Psoas muscle (tissue), 8 donors: ENCODE measurements around the gene NOD2. TPM values are rescaled to one million over a fixed set of nuclear protein-coding genes. Genes with fewer than 3 reads are reported as not detected.

Experiments
- ATAC-seq, 4 donors: fragments of 200-7000 bp; cut with Tn5 transposase; one replicate each; pipeline ENCODE4 v1.9.1; 2020; ENCODE audit warnings: moderate library complexity in 3 of 4, mild to moderate bottlenecking in 2 of 4
- DNase-seq, 2 donors: peaks; one replicate each; pipeline ENCODE4 v3.0.0-alpha.2; 2020
- H3K27ac ChIP-seq: fragments of 200-600 bp; one replicate; pipeline ENCODE4 v1.8.0; 2022
- H3K27me3 ChIP-seq, 3 donors: fragments of 200-600 bp in 1 of 3; one replicate each; pipeline versions ENCODE4 v1.6.1 to v1.8.0; 2013 to 2022; ENCODE audit warnings: low read length in 2 of 3, mild to moderate bottlenecking in 2 of 3, moderate library complexity in 1 of 3; ENCODE audit not compliant: insufficient read depth in 3 of 3
- H3K36me3 ChIP-seq, 2 donors: fragments of 200-600 bp in 1 of 2; one replicate each; pipeline versions ENCODE4 v1.6.1 to v1.8.0; 2013 to 2022; ENCODE audit warnings: low read depth in 1 of 2, mild to moderate bottlenecking in 1 of 2, moderate library complexity in 1 of 2; ENCODE audit not compliant: insufficient read depth in 1 of 2
- H3K4me1 ChIP-seq: fragments of 200-600 bp; one replicate; pipeline ENCODE4 v1.8.0; 2022
- H3K4me3 ChIP-seq: fragments of 200-600 bp; one replicate; pipeline ENCODE4 v1.8.0; 2022; ENCODE audit warnings: mild to moderate bottlenecking
- H3K9me3 ChIP-seq: fragments of 200-600 bp; one replicate; pipeline ENCODE4 v1.8.0; 2022
- CTCF ChIP-seq: fragments of 200-600 bp; IDR thresholded peaks from one replicate; pipeline ENCODE4 v1.8.0; 2022; ENCODE audit warnings: antibody characterized with exemption
- WGBS, 3 donors: extraction: QIAGEN DNeasy Blood & Tissue Kit; methylation state at CpG; one replicate each; pipeline versions ENCODE4 v1.1.6 to v1.1.7; 2013; 5-methylcytosine and 5-hydroxymethylcytosine counted together
- intact Hi-C, 2 donors: fragments of 100-400 bp; cut with DNase I; formaldehyde crosslinking; loops; one replicate each; pipeline versions ENCODE4 v1.11.0 to v1.14.2; 2022
- polyA plus RNA-seq, 3 donors: library from polyadenylated mRNA; stranded (reverse); fragments of 200-250 nt; gene quantifications; one replicate each; pipeline ENCODE4 v1.2.3, GENCODE V29; 2013
- total RNA-seq, 4 donors: library from RNA; stranded (reverse); fragmentation: NEBNext Ultra II Directional in 2 of 4; extraction: Animal tissue kit (Norgen Biotek cat#: 25700) in 2 of 4; gene quantifications; one replicate each; pipeline versions ENCODE4 v1.2.1 to v1.2.4, GENCODE V29; 2021 to 2023
- donor health status: healthy with polysubstance abuse.
- donor health status: DM: no; HTN: no; CAD: no; lungs with moderate emphysema.
- donor health status: Bipolar disorder and iron deficiency.
- donor health status: healthy.
- donor health status: DM: yes; HTN: yes; CAD: no.
- donor health status: DM: no; HTN: no; CAD: no.
- donor health status: DM: no; HTN: no; CAD: no.
- donor health status: DM: yes; HTN: yes; CAD: no.

Gene NOD2
- total and polyA plus RNA-seq, 7 donors: 0.07 to 0.74 (median 0.25) TPM

GRCh38 chr16:50646345-50646744, 47.1 kb upstream of the NOD2 start:
- Histone ChIP-seq H3K4me1 (no peaks in the 10 kb centered on the region), H3K9me3 (no peaks in the 10 kb centered on the region), H3K36me3 (no peaks in the 10 kb centered on the region), H3K27me3 (peaks cover 0 to 2% (median 0%) of the 10 kb centered on the region in 3 donors), H3K4me3 (no peak overlapping the region), H3K27ac (no peak overlapping the region)
- 66 to 73% (median 70%) methylated on average over 7 to 8 of the region's 8 CpGs for whole genome bisulfite sequencing, 3 donors
- no peak for TF ChIP-seq CTCF
- no peak for ATAC-seq
- intact Hi-C loops: no loop called here
- DNase-seq: no peak

GRCh38 chr16:50651835-50652438, 41.5 kb upstream of the NOD2 start:
- Histone ChIP-seq H3K27ac (no peak overlapping the region), H3K27me3 (no peaks in the 10 kb centered on the region), H3K4me3 (no peak overlapping the region), H3K36me3 (no peaks in the 10 kb centered on the region), H3K4me1 (no peaks in the 10 kb centered on the region), H3K9me3 (no peaks in the 10 kb centered on the region)
- no peak for DNase-seq
- WGBS, 3 donors: 94 to 98% (median 95%) methylated on average over 3 of the region's 3 CpGs
- intact Hi-C loops: loop anchor here in 1 of 2 donors (10.0 kb wide), 1 partner anchor 57 kb away; no protein-coding TSS in a partner anchor
- ATAC-seq: no peak
- TF ChIP-seq CTCF: no peak

DNA sequence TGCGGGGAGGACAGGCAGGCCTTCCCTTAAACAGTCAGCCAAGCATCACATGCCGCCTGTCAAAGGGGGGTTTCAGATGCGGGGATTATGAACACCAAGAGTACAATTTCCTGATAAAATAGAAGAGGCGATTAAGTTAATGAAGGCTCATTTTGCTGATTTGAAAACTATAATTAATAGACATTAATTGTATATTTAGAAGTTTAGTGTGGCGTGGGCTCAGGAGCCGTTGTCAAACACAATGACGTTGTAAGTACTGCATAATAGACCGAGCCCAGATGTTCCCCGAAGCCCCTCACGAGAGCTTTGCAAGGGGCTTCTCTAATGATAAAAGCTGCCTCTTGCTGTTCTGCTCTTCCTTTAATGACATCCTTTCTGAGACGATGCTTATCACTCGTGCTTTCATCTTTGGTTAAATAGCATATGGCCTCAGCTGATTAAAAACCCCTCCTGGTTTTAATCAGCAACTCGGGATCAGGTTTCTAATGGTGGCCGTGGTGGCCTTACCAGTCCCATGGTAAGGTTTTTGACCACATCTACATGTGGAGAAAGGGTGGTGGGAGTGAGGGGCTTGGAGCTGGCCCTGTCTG, 40.5 kb upstream of the NOD2 start:
- 70 to 79% (median 70%) methylated on average over 14 of the region's 14 CpGs for WGBS, 3 donors

DNA sequence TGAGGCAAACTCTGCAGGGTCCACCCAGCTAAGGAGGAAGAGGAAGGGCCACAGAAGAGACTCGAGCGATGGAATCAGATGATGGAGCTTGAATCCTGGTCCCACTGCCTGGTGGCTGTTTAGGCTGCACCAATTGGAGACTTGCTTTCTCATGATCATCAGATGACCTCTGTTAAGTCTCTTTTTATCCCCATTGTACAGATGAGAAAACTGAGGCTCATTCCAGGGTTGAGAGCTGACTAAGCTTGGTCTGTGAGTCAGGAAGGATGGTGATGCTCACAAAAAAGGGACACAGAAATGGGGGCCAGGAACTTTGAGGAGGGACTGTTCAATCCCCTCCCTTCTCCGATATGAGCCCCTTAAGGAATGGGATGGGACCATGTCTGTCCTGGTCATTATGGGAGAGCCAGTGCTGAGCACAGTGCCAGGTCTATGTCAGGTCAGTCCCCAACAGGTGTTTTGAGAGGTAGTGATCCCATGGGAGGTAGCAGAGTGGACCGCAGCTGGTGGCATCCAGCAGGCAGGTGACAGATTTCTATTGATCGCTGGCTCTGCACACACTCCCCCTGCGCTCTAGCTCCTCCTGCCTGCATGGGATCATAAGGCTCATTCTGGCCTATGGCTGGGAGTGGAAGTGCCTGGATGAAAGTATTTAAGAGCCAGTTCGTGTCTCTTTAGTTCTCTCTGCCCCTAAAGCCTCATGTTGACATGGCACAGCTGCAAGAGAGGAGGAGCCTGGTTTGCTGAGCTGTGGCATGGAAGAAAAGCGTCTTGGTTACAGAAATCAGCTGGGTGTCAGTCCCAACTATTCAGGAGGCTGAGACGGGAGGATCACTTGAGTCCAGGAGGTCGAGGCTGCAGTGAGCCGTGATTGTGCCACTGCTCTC, 39.5 kb upstream of the NOD2 start:
- DNase-seq: no peak
- no peak overlapping the region for H3K27ac ChIP-seq
- intact Hi-C loops: loop anchor here in 1 of 2 donors (10.0 kb wide), 1 partner anchor 59 kb away; no protein-coding TSS in a partner anchor
- no peak for TF ChIP-seq CTCF
- H3K4me1 ChIP-seq: no peaks in the 10 kb centered on the region
- H3K27me3 ChIP-seq: no peaks in the 10 kb centered on the region
- no peaks in the 10 kb centered on the region for H3K9me3 ChIP-seq
- no peaks in the 10 kb centered on the region for H3K36me3 ChIP-seq
- ATAC-seq: no peak
- 72 to 78% (median 73%) methylated on average over 11 of the region's 11 CpGs for WGBS, 3 donors
- H3K4me3 ChIP-seq: no peak overlapping the region

More for the DNA sequence above, 40.5 kb upstream of the NOD2 start:
- H3K4me1 ChIP-seq: no peaks in the 10 kb centered on the region
- H3K27me3 ChIP-seq: no peaks in the 10 kb centered on the region
- ATAC-seq (no peak), DNase-seq (no peak)
- intact Hi-C loops: loop anchor here in 1 of 2 donors (10.0 kb wide), 1 partner anchor 58 kb away; no protein-coding TSS in a partner anchor
- no peaks in the 10 kb centered on the region for H3K36me3 ChIP-seq
- H3K4me3 ChIP-seq: no peak overlapping the region
- TF ChIP-seq CTCF: no peak
- no peaks in the 10 kb centered on the region for H3K9me3 ChIP-seq
- H3K27ac ChIP-seq: no peak overlapping the region
